ENCODE data around the gene ZNG1A.
"Not testable (repeated sequence)": the region's sequence is repeated elsewhere in the genome, so short reads cannot be mapped to it uniquely, and the experiment has no call there.

GRCh38 chr9:78333-78732, 100.5 kb downstream of the ZNG1A start:
- TF ChIP-seq POLR2A, EP300, CTCF, POLR2AphosphoS5 (IDR thresholded peaks at IDR 0.05): not testable (repeated sequence)
